Iris pigment epithelial cell (primary cell): ENCODE measurements around the gene FAM186B.
"Not testable (repeated sequence)": the region's sequence is repeated elsewhere in the genome, so short reads cannot be mapped to it uniquely, and the experiment has no call there.

ENCODE experiments used
- DNase-seq: peaks from one replicate; pipeline ENCODE4 v3.0.0-alpha.2; 2011; ENCODE audit warnings: low read depth

The FAM186B gene

DNA sequence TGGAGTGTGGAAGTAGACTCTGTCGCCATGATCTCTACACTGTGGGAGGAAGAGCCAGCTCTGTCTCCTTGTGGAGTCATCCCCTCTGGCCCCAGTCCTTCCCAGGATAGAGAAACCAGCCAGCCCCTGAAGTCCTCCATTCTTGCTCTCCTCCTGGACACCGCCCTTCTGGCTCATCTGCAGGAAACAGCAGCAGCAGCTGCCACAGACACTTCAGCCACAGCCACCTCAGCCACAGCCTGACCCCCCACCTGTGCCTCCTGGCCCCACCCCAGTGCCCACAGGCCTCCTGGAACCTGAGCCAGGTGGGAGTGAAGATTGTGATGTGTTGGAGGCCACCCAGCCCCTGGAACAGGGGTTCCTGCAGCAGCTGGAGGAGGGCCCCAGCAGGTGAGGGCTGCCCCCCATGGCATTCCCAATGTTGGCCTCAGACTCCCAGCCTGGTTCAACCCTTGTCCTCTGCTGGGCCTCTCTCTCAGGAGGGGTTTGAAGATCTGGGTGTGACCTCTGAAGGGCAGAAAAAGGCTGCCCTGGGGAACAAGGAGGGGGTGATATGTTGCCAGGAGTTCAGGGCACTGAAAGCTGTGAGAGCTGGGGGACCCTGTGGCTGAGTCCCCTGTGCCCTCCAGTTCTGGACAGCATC, 28.4 kb upstream of the FAM186B start:
- no peak for DNase-seq

DNA sequence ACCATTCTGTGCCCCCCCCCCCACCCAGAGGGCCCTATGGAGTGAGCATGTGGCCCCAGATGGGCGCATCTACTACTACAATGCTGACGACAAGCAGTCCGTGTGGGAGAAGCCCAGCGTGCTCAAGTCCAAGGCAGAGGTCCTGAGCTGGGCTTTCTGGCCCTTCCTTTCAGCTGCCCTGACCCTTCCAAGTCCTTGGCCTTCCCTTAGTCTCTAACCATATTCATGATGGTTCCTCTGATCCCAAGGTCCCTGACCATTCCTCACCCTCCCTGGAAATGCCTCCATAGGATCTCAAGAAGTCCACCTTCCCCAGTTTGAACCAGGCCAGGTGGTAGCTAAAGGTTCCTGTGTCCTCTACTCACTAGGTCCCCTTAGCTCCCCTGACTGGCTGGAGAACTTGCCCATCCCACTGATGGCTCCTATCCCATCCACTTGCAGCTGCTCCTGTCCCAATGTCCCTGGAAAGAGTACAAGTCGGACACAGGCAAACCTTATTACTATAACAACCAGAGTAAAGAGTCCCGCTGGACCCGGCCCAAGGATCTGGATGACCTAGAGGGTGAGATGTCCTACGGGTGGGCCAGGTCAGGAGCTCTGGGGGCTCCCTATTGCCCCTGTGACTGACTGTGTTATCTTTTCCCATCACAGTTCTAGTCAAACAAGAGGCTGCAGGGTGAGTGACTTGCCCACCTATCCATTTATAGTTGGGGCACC, 27.7 kb upstream of the FAM186B start:
- no peak for DNase-seq

DNA sequence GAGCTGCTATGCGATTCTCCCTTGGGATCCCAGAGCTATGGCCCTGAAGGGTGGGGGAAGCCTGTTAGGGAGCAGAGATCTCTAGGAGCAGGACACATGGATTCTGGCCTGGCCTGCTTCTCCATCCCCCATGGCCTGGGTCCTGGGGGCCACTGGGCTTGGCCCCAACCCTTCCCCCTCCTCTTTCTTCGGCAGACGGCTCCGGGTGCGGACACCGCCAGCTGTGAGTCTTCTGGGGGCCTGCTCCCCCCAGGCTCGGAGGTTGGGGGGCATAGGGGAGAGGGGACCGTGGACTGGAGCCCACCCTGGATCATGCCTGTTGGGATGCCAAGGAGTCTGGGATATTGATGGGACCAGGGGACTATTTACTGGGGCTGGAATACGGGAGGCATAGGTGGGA, 27.0 kb upstream of the FAM186B start:
- no peak for DNase-seq

DNA sequence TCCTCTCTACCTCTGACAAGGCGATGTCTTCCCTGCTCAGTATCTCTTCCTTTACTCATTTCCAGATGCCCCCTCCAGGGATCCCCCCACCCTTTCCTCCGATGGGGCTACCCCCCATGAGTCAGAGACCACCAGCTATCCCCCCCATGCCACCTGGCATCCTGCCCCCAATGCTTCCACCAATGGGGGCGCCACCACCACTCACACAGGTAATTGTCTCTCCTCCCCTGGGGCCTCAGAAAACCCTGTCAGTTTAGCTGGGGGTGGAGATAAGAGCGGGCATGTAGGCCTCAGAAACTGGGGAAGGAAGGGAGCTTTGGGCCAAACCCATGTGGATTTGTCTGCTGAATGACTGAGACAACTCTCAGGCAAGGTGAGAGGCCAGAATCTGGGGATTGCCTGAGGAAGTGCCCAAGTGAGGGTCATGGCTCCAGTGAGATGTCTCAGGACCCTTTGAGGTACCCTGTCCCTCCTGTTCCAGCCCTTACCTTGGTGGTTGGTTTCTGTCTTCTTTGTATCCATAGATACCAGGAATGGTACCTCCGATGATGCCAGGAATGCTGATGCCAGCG, 26.0 kb upstream of the FAM186B start:
- DNase-seq, result no peak

DNA sequence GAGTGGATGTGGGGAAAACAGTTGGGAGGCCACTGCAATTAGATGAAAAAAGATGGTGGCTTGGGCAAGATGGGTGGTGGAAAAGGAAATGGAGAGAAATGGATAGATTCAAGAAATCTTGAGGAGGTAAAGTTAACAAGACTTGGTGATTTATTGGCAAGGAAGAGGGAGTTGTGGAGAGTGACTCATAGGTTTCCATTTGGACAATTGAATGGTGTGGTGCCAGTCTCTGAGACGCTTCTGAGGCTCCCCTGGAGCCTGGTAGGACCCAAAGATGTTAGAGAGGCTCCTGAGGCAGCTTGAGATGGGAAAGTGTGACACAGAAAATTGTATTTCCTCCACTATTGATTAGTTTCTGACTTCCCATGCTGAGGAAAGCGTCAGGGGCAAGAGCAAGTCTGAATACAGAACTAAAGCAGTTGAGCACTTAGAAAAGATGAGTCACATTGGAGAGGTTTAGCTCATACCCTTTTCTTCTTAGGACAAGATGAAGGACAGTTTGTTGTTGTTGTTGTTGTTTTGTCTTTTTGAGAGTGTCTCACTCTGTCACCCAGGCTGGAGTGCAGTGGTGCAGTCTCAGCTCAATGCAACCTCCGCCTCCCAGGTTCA, 22.4 kb upstream of the FAM186B start:
- DNase-seq, result peak; percentile 43

DNA sequence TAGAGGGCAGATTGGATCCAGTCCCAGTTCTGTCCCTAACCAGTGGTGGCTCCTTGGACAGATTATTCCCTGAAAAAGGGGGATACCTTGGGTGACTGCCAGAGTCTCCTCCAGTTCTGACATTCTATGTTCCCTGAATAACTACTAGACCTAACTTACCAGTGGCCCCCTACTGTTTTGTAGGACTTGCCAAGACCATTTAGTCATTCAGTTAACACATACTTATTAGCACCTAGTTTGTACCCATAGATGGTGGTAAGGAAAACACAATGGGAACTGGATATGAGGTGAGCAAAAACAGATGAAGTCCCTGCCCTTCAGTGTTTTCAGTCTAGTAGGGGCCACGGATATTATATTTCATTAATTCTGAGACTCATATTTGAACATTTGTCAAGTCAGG, 21.4 kb upstream of the FAM186B start:
- DNase-seq, result no peak

DNA sequence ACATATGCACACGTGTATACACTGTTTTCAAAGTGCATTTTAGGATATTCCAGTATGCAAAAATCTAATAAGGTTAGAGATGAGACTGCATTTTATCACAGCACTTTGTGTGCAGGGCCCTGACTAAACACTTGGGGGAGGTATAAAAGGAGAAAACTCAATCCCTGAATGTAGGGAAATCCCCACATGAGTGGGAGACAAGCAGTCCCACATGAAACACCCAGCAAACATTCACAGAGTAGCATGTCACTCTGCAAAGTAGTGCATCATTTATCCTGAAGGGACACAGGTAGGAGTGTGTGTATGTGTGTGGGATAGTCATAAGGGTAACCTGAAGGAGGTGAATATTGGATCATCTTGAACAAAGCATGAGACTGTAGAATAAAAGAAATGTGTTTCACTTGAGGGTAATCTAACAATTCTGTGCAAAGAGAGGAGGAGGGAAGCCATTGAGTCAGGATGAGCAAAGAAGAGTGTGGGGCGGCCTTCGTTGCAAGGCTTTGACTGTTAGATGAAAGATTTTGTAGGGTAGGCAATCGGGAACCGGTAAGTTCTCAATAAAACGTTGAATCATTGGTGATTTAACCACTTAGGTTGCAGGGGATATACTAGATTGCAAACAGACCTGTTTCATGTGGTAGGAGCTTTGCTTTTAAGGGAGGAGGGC, 20.9 kb upstream of the FAM186B start:
- DNase-seq, result peak; percentile 33

DNA sequence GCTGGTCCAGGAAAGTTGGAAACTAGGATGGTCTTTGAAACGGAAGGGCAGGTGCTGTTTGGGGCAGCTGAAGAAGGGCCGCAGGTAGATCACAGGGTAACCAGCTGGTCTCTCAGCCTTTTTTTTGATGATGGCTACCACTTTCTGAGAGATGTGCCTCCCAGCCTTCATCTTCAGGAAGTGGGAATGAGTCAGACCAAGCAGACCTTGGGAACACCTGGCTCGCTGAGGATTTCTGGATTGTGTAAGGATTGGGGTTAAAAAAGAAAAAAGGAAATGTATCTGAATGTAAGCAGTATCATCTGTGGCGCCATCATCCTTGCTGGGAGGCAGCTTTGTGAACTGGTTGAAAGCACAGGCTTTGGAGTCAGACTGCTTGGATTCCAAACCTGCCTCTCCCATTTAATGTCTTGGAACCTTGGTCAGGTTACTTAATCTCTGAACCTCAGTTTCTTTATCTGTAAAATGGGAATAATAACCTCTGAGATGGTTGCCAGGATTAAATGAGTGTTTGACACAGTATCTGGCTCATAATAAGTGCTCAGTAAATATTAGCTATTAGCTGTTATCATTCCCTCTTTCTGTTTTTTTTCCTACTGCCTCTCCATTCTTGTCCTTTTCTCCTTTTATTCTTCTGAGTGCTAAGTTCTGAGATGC, 19.6 kb upstream of the FAM186B start:
- DNase-seq, result peak; percentile 64

DNA sequence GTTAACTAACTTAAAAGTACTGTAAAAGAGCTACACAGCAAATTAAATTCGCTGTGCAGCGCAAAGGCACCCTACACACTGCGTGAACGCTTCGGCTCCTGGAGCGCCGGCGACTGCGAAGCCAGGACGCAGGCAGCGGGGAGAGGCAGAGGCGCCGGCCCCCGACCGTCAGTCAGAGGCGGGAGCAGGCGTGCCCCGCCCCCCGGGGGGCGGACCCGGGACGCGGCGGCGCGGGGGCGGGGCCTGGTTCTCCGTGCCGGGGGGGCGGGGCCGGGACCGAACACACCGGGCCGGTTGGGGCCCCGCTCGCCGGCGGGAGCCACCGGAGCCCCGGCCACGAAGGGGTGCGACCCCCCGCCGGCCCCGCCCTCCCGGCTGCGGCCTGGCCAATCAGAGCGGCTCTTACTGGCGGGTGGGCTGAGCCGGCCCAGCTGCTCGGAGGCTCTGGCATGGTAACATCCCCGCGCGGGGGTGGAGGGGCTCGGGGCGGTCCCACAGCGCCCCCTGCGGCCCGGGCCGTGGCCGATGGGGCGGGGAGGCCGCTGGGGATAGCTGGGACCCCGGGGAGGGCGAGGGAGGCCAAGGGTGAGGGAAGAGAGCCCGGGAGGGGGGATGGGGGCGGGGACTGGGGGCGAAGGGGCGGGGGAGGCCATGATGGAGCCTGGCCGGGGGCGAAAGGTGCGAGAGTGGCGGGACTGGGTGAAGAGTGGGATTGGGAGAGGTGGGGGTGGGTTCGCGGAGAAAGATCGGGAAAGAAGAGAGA, 17.9 kb upstream of the FAM186B start, which contains the start of gene PRPF40B:
Gene PRPF40B, plus strand, starts transcription at position 420 of the 763 bp plus-strand sequence. Its CDS starts 30 bp downstream, at position 450.
- DNase-seq, result peak; percentile 80

DNA sequence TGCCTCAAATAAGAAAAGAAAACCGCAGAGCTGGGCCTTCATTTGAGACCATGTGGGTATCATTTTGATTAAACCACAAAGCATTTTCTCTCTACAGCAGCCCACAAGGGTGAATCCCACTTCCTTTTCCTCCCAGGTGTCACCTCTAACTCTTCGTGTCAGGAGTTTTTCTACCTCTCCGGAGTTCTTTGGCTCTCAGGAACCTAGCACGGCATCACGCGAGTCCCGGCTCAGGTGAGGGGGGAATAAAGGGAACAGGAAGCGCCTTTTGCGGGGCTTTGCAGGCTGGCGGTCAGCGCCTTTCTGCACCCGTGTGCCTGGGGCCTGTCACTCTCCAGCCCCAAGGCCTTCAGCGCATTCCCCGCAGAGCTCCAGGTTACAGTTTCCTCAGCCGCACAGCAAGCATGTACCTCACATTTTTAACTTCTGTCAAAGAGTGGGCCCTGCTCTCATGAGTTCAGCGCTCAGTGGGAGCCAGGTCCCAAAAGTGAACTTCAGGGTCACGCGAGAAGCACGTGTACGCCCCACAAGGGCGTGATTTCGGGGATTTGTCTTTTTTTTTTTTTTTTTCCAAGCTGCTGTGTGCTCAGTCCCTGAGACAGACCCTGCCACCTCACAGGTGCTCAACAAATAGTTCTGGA, 17.2 kb upstream of the FAM186B start:
- peak; percentile 7 for DNase-seq

DNA sequence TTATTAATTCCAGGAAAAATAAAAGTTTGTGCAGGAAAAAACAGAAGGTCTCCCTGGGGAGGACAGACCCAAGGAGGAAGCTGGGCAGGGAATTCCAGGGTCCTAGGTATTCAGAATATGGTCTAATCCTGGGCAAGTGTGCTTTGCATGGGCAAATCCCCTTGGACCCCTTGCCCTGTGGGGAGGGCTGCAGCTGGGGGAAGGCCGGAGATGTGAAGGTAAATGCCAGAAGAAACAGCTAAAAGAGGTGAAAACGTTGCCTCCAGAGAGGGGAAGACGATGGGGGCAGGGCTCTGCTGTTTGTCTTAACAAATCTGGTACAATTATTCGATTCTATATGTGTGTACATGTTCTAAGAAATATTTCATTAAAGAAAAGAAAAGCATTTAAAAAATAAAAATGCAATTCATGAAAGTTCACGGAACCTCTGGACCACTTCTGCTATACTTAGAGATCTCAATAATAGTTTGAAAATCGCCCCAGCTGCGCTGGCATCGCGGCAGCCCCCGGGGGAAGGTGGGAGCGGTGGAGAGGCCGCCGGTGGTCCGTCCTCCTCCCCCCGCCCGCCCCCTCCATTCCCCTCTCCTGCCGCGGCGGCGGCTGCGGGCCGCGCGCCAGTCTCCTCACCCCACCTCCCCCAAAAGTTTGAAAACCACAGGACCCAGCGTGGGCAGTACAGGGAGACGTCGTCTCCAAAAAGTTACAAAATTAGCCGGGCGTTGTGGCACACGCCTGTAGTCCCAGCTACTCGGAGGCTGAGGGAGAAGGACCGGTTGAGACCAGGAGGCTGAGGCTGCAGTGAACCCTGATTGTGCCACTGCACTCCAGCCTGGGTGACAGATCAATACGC, 16.4 kb upstream of the FAM186B start:
- no peak for DNase-seq

DNA sequence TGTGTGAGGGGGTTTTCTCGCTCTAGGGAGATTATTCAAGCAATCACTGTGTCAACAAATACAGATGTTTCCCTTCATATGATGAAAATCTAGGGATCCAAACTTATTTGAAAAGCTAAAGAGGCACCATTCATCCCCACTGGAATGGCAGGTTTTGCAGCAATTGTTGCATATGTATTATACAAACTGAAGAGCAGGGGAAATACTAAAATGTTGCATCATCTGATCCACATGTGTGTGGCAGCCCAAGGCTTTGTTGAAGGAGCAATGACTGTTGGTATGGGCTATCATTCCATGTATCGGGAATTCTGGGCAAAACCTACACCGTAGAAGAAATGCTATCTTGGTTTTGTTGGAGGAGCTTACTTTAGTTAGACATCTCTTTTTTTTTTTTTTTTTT, 13.8 kb upstream of the FAM186B start:
- DNase-seq, result peak; percentile 21

DNA sequence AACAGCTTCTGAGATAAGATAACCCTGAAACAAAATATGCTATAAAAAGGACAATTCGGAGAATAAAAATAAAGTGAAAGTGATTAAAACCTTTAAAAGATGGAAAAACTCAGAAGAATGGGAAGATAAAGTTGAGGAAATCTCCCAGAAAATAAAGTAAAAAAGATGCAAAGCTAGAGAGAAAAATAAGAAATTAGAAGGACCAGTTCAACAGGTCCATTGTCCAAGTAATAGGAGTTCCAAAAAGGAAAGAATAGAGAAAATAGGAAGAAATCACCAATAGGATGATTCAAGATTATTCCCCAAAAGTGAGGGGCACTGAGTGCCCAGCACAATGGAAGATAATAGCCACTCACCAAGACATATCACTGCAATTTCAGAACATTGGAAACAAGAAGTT, 13.1 kb upstream of the FAM186B start:
- DNase-seq, result no peak

DNA sequence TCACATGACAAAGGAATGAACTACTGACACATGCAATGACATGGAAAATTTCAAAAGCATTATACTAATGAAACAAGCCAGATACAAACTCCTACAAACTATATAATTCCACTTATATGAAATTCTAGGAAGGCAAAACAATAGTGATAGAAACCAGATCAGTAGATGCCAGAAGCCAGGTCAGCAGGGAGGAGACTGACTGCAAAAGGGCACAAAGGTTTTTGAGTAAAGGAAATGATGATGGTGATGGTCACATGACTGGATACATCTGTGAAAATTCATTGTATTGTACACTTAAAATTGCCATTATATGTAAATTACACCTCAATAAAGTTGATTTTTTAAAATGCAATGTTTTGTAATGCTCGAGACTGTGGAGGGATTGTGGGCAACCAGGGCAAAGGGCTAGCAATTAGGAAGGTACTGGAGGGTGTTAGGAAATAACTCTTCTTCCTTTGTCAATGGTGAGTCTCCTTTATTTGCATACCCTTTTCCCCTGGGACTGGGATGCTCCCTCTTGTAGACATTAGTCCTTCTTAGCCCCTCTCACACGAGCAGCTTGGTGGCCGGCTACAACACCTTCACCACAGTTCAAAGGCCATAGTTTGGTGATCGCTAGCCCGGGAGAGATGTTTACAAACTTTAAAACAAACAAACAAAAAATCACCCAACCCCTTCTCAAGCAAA, 11.2 kb upstream of the FAM186B start:
- DNase-seq, result no peak

DNA sequence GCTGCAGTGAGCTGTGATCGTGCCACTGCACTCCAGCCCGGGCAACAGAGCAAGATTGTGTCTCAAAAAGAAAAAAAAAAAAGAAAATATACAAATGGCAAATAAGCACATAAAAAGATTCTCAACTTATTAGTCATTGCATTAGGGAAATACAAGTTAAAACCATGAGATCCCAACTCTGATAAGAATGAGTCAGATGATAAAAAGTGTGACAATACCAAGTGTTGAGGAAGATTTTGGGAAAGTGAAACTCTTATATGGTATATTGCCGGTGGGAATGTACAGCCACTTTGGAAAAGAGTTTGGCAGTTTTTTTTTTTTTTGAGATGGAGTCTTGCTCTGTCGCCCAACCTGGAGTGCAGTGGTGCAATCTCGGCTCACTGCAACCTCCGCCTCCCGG, 10.3 kb upstream of the FAM186B start:
- DNase-seq, result peak; percentile 62

DNA sequence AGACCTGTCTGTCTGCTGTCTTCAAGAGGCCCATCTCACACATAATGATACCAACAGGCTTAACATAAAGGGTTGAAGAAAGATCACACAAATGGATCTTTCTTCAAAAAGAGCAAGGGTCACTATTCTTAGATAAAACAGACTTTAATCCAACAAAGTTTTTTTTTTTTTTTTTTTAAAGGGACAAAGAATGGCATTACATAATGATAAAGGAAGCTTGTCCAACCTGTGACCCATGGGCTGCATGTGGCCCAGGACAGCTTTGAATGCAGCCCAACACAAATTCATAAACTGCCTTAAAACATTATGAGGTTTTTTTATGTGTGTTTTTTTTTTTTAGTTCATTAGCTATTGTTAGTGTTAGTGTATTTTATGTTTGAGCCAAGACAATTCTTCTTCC, 6.8 kb upstream of the FAM186B start:
- DNase-seq, result no peak

DNA sequence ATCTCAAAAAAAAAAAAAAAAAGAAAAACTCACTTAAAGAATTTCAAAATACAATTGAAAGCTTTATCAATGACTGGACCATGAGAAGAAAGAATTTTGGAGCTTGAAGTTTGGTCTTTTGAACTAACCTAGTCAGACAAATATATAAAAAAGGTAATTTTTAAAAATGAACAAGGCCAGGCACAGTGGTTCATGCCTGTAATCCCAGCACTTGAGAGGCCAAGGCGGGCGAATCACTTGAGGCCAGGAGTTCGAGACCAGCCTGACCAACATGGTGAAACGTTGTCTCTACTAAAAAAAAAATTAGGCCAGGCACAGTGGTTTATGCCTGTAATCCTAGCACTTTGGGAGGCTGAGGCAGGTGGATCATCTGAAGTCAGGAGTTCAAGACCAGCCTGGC, 5.3 kb upstream of the FAM186B start:
- DNase-seq, result not testable (repeated sequence)

DNA sequence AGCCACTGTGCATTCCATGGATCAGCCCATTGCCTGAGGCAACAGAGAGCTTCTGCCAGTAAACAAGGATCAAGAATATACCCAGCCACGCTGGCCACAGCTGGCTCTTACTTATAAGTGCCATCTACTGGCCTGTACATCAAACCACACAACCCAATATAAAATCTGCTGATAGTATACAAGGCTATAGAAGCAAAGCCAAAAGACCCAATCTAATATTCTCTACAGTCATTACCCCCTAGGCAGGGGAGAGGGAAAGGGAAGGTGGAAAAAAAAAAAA, 4.4 kb upstream of the FAM186B start:
- peak; percentile 28 for DNase-seq
